K562 (cell line): Measurements from ENCODE around the gene ADCY5. TPM values are rescaled to one million over a fixed set of nuclear protein-coding genes. Genes with fewer than 3 reads are reported as not detected.

Experiments used
- ATAC-seq: fragments of 200-7000 bp; cut with Tn5 transposase; 3 replicates; pipeline ENCODE4 v1.9.1; 2020; ENCODE audit warnings: moderate library complexity
- BruUV-seq: library from RNA; stranded (reverse); fragments of 400-500 nt; replicated peaks from 2 replicates; lab custom pipeline; 2021; lab: Mats Ljungman, UMichigan
- CTCF ChIA-PET: fragments of 300-600 bp; formaldehyde crosslinking; extraction: SDS; loops from one replicate; lab custom pipeline; 2021; ENCODE audit warnings: low intra/inter-chr PET ratio; lab: Yijun Ruan, JAX
- POLR2A ChIA-PET: fragments of 300-600, 350-650 bp; sonication (Branson Sonifier 250); formaldehyde crosslinking; extraction: SDS; loops from one replicate; lab custom pipeline; 2021; ENCODE audit warnings: antibody characterized with exemption, inconsistent platforms; lab: Yijun Ruan, JAX
- DNase-seq, 4 experiments: peaks; one replicate each; pipeline versions ENCODE4 v3.0.0 to v3.0.0-alpha.2; 2011 to 2018; ENCODE audit warnings: low spot score in 3 of 4, mixed read lengths in 3 of 4; ENCODE audit errors: extremely low read depth in 1 of 4
- FAIRE-seq: peaks from 2 replicates; lab custom pipeline; 2011; peaks lifted over from hg19 to GRCh38; lab: Jason Lieb, UNC
- H2AFZ ChIP-seq: 2 replicates; pipeline ENCODE4 v1.6.0; 2011; ENCODE audit warnings: low read depth, low read length, control low read depth, inconsistent platforms
- H3K27ac ChIP-seq: fragments of 200-600 bp; 3 replicates; pipeline ENCODE4 v1.8.0; 2011; ENCODE audit warnings: low read depth, mild to moderate bottlenecking, control low read depth, inconsistent platforms, low read length, moderate library complexity, mixed read lengths; ENCODE audit errors: extremely low read depth
- H3K27me3 ChIP-seq, 2 experiments: fragments of 300-600 bp in 1 of 2; 2 replicates in 1 of 2; 3 replicates in 1 of 2; pipeline versions ENCODE4 v1.6.0 to v1.8.0; 2011; ENCODE audit warnings: inconsistent platforms in 2 of 2, low read length in 2 of 2, mild to moderate bottlenecking in 1 of 2, mixed read lengths in 1 of 2, moderate library complexity in 1 of 2; ENCODE audit not compliant: control insufficient read depth in 2 of 2, insufficient read depth in 2 of 2
- H3K36me3 ChIP-seq: fragments of 300-600 bp; 3 replicates; pipeline ENCODE4 v1.8.0; 2011; ENCODE audit warnings: mild to moderate bottlenecking, low read length, inconsistent platforms; ENCODE audit not compliant: control insufficient read depth, insufficient read depth
- H3K4me1 ChIP-seq, 2 experiments: fragments of 200-600 bp in 1 of 2; replicated peaks in 1 of 2; 2 replicates in 1 of 2; 3 replicates in 1 of 2; pipeline versions ENCODE4 v1.5.1 to v1.8.0; 2011; ENCODE audit warnings: inconsistent platforms in 2 of 2, low read length in 2 of 2, mild to moderate bottlenecking in 1 of 2, mixed read lengths in 1 of 2, moderate library complexity in 1 of 2; ENCODE audit not compliant: control insufficient read depth in 2 of 2, insufficient read depth in 2 of 2
- H3K4me2 ChIP-seq: 2 replicates; pipeline ENCODE4 v1.6.1; 2011; ENCODE audit warnings: low read length, control low read depth, inconsistent platforms, mixed read lengths; ENCODE audit not compliant: insufficient read depth
- H3K4me3 ChIP-seq: fragments of 200-600 bp; sonication (generic), shearing (Covaris generic); 2 replicates; pipeline ENCODE4 v1.5.1; 2016; ENCODE audit warnings: control low read depth, inconsistent platforms
- H3K79me2 ChIP-seq: fragments of 200-600 bp; 3 replicates; pipeline ENCODE4 v1.8.0; 2011; ENCODE audit warnings: low read length, inconsistent platforms; ENCODE audit not compliant: control insufficient read depth, insufficient read depth
- H3K9ac ChIP-seq, 2 experiments: 2 replicates each; pipeline versions ENCODE4 v1.6.0 to v1.6.1; 2011; ENCODE audit warnings: low read depth in 2 of 2, low read length in 2 of 2, control low read depth in 1 of 2, inconsistent platforms in 1 of 2, mild to moderate bottlenecking in 1 of 2, mixed read lengths in 1 of 2; ENCODE audit not compliant: insufficient read depth in 1 of 2
- H3K9me1 ChIP-seq: one replicate; pipeline ENCODE4 v1.6.0; 2011; ENCODE audit warnings: inconsistent platforms, mild to moderate bottlenecking, low read length, moderate library complexity; ENCODE audit not compliant: control insufficient read depth, insufficient read depth
- H3K9me3 ChIP-seq: replicated peaks from 2 replicates; pipeline ENCODE4 v1.5.1; 2011; ENCODE audit warnings: low read depth, low read length, inconsistent platforms; ENCODE audit not compliant: control insufficient read depth, insufficient read depth
- H4K20me1 ChIP-seq: replicated peaks from 2 replicates; pipeline ENCODE4 v1.6.1; 2011; ENCODE audit warnings: low read length, inconsistent platforms, mixed read lengths; ENCODE audit not compliant: control insufficient read depth, insufficient read depth
- ARID2 ChIP-seq: fragments of 450-650 bp; IDR thresholded peaks from 2 replicates; pipeline ENCODE4 v1.6.1; 2017; ENCODE audit warnings: antibody characterized with exemption, mild to moderate bottlenecking
- BMI1 ChIP-seq: fragments of 150-350 bp; IDR thresholded peaks from 2 replicates; pipeline ENCODE4 v1.6.1; 2014; ENCODE audit warnings: low read length
- CBFA2T2 ChIP-seq: fragments of 450-650 bp; conservative IDR thresholded peaks from 2 replicates; pipeline ENCODE4 v1.6.1; 2017; ENCODE audit warnings: mild to moderate bottlenecking
- GTF2F1 ChIP-seq: IDR thresholded peaks from 2 replicates; pipeline ENCODE4 v1.6.1; 2011; ENCODE audit warnings: low read depth, low read length, improper control_type of control experiment
- NKRF ChIP-seq: fragments of 450-650 bp; IDR thresholded peaks from 2 replicates; pipeline ENCODE4 v1.6.1; 2016; ENCODE audit warnings: borderline replicate concordance
- NR2F6 ChIP-seq: fragments of 450-650 bp; formaldehyde crosslinking; IDR thresholded peaks from 2 replicates; pipeline ENCODE4 v1.4.0; 2020; ENCODE audit warnings: mild to moderate bottlenecking
- SMAD3 ChIP-seq: fragments of 450-650 bp; formaldehyde crosslinking; conservative IDR thresholded peaks from 2 replicates; pipeline ENCODE4 v1.4.0; 2020; ENCODE audit warnings: mild to moderate bottlenecking
- SMARCC2 ChIP-seq: fragments of 450-650 bp; IDR thresholded peaks from 2 replicates; pipeline ENCODE4 v1.6.1; 2017; ENCODE audit warnings: antibody characterized with exemption, moderate library complexity, mild to moderate bottlenecking, low read depth
- TAF7 ChIP-seq: fragments of 450-650 bp; IDR thresholded peaks from 2 replicates; pipeline ENCODE4 v1.6.1; 2016; ENCODE audit warnings: missing genetic modification characterization, missing compliant biosample characterization
- ZNF212 ChIP-seq: fragments of 450-650 bp; formaldehyde crosslinking; IDR thresholded peaks from 2 replicates; pipeline ENCODE4 v1.4.0; 2020; ENCODE audit warnings: mild to moderate bottlenecking
- WGBS: fragments of 100-300 bp; shearing (Covaris generic); methylation state at CpG from one replicate; pipeline ENCODE4 v1.1.6; 2016; ENCODE audit warnings: low coverage, mixed read lengths; ENCODE audit not compliant: insufficient coverage; ENCODE audit errors: missing lambda C conversion rate; 5-methylcytosine and 5-hydroxymethylcytosine counted together
- in situ Hi-C: fragments of 300-500 bp; cut with MboI; formaldehyde crosslinking; loops from 4 replicates; pipeline ENCODE4 v1.15.0; 2018; ENCODE audit warnings: inconsistent platforms, mixed read lengths
- intact Hi-C: fragments of 100-400 bp; cut with micrococcal nuclease; formaldehyde crosslinking; loops from 2 replicates; pipeline ENCODE4 v1.14.2; 2022
- polyA plus RNA-seq, 8 experiments: library from polyadenylated mRNA; depleted of rRNA in 4 of 8; stranded (reverse) in 5 of 8; unstranded in 3 of 8; fragments of >200 nt; fragmentation: Nextera tagmentation in 2 of 8; fragmentation: Illumina TruSeq in 1 of 8; extraction: Ambion mirVana in 2 of 8; extraction: Trizol in 1 of 8; gene quantifications; 2 replicates each; pipeline versions ENCODE4 v1.2.1 to v1.2.3, GENCODE V29; 2011 to 2014; ENCODE audit warnings: inconsistent platforms in 1 of 8, missing spikeins in 1 of 8
- total RNA-seq, 7 experiments: library from RNA; depleted of rRNA in 6 of 7; stranded (reverse); fragments of >200 nt in 6 of 7; fragmentation: Illumina TruSeq in 2 of 7; extraction: Trizol in 2 of 7; gene quantifications; 2 replicates each; pipeline versions ENCODE4 v1.2.1 to v1.2.3, GENCODE V29; 2011 to 2021; ENCODE audit warnings: low replicate concordance in 1 of 7
- TF ChIP-seq, protein P1 (sequence below): fragments of 250-450 bp; sonication (Bioruptor Pico); IDR thresholded peaks from 2 replicates; pipeline ENCODE4 v1.8.0; 2022; ENCODE audit warnings: moderate library complexity, mild to moderate bottlenecking, inconsistent platforms
- TF ChIP-seq, protein P2 (sequence below): fragments of 450-650 bp; IDR thresholded peaks from 2 replicates; pipeline ENCODE4 v1.6.1; 2016; ENCODE audit warnings: missing biosample characterization, missing genetic modification characterization
- TF ChIP-seq, protein P3 (sequence below), 2 experiments: fragments of 250-450 bp in 1 of 2; fragments of 450-650 bp in 1 of 2; sonication (Bioruptor Pico) in 1 of 2; IDR thresholded peaks; 2 replicates each; pipeline versions ENCODE4 v1.6.1 to v1.8.0; 2016 to 2021; ENCODE audit warnings: mild to moderate bottlenecking in 2 of 2, moderate library complexity in 2 of 2, missing compliant biosample characterization in 1 of 2, missing genetic modification characterization in 1 of 2

Gene ADCY5
- total and polyA plus RNA-seq, 9 of the 15 experiments (the other 6 are each of a cell fraction or from before 2014, with no cell fraction given): under 0.01 TPM; not detected in 8

DNA sequence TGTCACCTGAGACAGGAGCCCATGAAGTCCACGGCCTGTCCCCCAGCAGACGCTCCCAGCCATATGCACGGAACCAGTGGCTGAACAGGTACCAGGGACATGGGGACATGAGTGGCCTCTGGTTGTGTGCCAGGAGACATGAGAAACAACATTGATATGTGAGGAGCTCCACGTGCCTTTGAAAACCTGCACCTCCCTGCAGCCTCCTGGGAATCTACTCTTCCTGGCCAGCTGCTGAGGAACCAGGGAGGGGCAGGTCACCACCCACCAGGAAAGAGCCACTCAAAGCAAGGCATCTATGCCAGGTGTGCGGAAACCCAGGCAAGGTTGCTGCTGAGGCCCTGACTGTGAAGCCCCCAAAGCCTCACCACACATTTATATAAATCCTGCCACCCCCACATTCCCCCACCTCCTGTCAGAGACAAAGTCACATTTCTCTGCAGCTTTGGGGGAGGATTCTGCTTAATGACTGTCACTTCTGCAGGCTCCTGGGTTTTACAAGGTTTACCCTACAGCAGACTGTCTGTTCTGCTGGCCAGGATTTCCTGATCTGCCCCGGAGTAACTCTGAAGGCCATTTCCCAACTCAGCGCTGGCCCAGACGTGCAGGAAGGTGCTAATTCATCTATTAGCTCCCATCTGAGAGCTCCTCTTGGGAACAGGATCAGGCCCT, 110.8 kb downstream of the ADCY5 start:
- no peaks in the 10 kb centered on the region; a peak in 2 of 5 replicates for H3K27me3 ChIP-seq
- H3K9me3 ChIP-seq: no peaks in the 10 kb centered on the region
- DNase-seq (no peak), FAIRE-seq (no peak), ATAC-seq (no peak)
- no peaks in the 10 kb centered on the region for H3K4me1 ChIP-seq
- POLR2A ChIA-PET: no interaction called here
- no peaks in the 10 kb centered on the region for H3K79me2 ChIP-seq
- H3K4me3 ChIP-seq: no peak overlapping the region
- no peak overlapping the region for H3K4me2 ChIP-seq
- no peak overlapping the region for H2AFZ ChIP-seq
- CTCF ChIA-PET: no interaction called here
- whole genome bisulfite sequencing: 0% methylated on average over 5 of the region's 8 CpGs
- intact Hi-C loops (no loop called here), in situ Hi-C loops (no loop called here)
- no peaks in the 10 kb centered on the region for H3K9me1 ChIP-seq
- no TSS peak for BruUV-seq
- peaks cover 1% of the 10 kb centered on the region; the same call in 1 of the 2 replicates for H4K20me1 ChIP-seq
- TF ChIP-seq, protein P1, sequence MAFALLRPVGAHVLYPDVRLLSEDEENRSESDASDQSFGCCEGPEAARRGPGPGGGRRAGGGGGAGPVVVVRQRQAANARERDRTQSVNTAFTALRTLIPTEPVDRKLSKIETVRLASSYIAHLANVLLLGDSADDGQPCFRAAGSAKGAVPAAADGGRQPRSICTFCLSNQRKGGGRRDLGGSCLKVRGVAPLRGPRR (CRISPR knock-in tag): no peak
- TF ChIP-seq, protein P2, sequence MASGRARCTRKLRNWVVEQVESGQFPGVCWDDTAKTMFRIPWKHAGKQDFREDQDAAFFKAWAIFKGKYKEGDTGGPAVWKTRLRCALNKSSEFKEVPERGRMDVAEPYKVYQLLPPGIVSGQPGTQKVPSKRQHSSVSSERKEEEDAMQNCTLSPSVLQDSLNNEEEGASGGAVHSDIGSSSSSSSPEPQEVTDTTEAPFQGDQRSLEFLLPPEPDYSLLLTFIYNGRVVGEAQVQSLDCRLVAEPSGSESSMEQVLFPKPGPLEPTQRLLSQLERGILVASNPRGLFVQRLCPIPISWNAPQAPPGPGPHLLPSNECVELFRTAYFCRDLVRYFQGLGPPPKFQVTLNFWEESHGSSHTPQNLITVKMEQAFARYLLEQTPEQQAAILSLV (tag): no peak
- TF ChIP-seq BMI1 (no peak), SMARCC2 (no peak), TAF7 (tag) (no peak), SMAD3 (CRISPR knock-in tag) (no peak), GTF2F1 (no peak), ARID2 (no peak), NKRF (no peak), ZNF212 (no peak), NR2F6 (CRISPR knock-in tag) (no peak), CBFA2T2 (no peak)
- TF ChIP-seq, protein P3, sequence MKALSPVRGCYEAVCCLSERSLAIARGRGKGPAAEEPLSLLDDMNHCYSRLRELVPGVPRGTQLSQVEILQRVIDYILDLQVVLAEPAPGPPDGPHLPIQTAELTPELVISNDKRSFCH (CRISPR knock-in tag; IDR thresholded peaks at IDR 0.05): no peak
- TF ChIP-seq, protein P3 (tag; IDR thresholded peaks at IDR 0.05): no peak
- no peak overlapping the region for H3K9ac ChIP-seq
- H3K36me3 ChIP-seq: no peaks in the 10 kb centered on the region
- no peak overlapping the region for H3K27ac ChIP-seq
